HCT116 (cell line): ENCODE measurements around the gene POLR3A. TPM values are rescaled to one million over a fixed set of nuclear protein-coding genes. Genes with fewer than 3 reads are reported as not detected.

Experiments used
- ATAC-seq: fragments of 200-7000 bp; cut with Tn5 transposase; 2 replicates; pipeline ENCODE4 v1.9.1; 2020; ENCODE audit warnings: mild to moderate bottlenecking, moderate library complexity
- BruUV-seq: library from RNA; stranded (reverse); fragments of 400-500 nt; replicated peaks from 2 replicates; lab custom pipeline; 2021; lab: Mats Ljungman, UMichigan
- CTCF ChIA-PET: fragments of 300-600 bp; sonication (Branson Sonifier 250); formaldehyde crosslinking; loops from one replicate; lab custom pipeline; 2021; ENCODE audit warnings: antibody characterized with exemption; lab: Charles Lee
- POLR2A ChIA-PET: fragments of 300-600, 350-600 bp; sonication (Branson Sonifier 250); formaldehyde crosslinking; loops from one replicate; lab custom pipeline; 2021; ENCODE audit warnings: antibody characterized with exemption; lab: Charles Lee
- RAD21 ChIA-PET, 2 experiments: fragments of 300-600 bp; sonication (Branson Sonifier 250); formaldehyde crosslinking; loops; one replicate each; lab custom pipeline; 2023; ENCODE audit warnings: low total read pairs in 2 of 2; ENCODE audit not compliant: uncharacterized antibody in 2 of 2, unreplicated experiment in 2 of 2, low non-redundant PET in 1 of 2; lab: Charles Lee
- DNase-seq: peaks from one replicate; pipeline ENCODE4 v3.0.0-alpha.2; 2010; ENCODE audit warnings: low read depth, low spot score
- H2AFZ ChIP-seq: fragments of 200-600 bp; shearing (Covaris generic), sonication (generic); 2 replicates; pipeline ENCODE4 v1.6.1; 2017; ENCODE audit warnings: low read depth, mixed run types, mixed read lengths, antibody characterized with exemption, low read length; ENCODE audit not compliant: poor library complexity, severe bottlenecking
- H3K27ac ChIP-seq: 2 replicates; pipeline ENCODE4 v1.5.1; 2012; ENCODE audit warnings: low read depth, low read length
- H3K27me3 ChIP-seq: fragments of 200-600 bp; sonication (generic); 2 replicates; pipeline ENCODE4 v1.6.1; 2016; ENCODE audit warnings: mixed run types, low read length, mixed read lengths; ENCODE audit not compliant: insufficient read depth
- H3K36me3 ChIP-seq, 2 experiments: fragments of 200-500 bp in 1 of 2; fragments of 200-600 bp in 1 of 2; sonication (Bioruptor generic) in 1 of 2; sonication (generic) in 1 of 2; 2 replicates each; pipeline versions ENCODE4 v1.5.1 to v1.6.1; 2014 to 2016; ENCODE audit warnings: low read length in 2 of 2, inconsistent platforms in 1 of 2, mixed read lengths in 1 of 2, mixed run types in 1 of 2; ENCODE audit not compliant: insufficient read depth in 2 of 2, control insufficient read depth in 1 of 2
- H3K4me1 ChIP-seq, 2 experiments: fragments of 200-600 bp in 1 of 2; sonication (generic) in 1 of 2; 2 replicates each; pipeline versions ENCODE4 v1.5.1 to v1.6.1; 2012 to 2017; ENCODE audit warnings: low read length in 2 of 2, inconsistent platforms in 1 of 2, mild to moderate bottlenecking in 1 of 2, mixed read lengths in 1 of 2, mixed run types in 1 of 2, moderate library complexity in 1 of 2; ENCODE audit not compliant: insufficient read depth in 2 of 2, control insufficient read depth in 1 of 2
- H3K4me2 ChIP-seq: fragments of 200-600 bp; sonication (generic); 2 replicates; pipeline ENCODE4 v1.6.1; 2017; ENCODE audit warnings: mixed run types, low read length, mixed read lengths
- H3K4me3 ChIP-seq, 2 experiments: fragments of 200-600 bp in 1 of 2; sonication (generic) in 1 of 2; replicated peaks in 1 of 2; 2 replicates each; pipeline ENCODE4 v1.5.1; 2011 to 2016; ENCODE audit warnings: low read length in 2 of 2, control low read depth in 1 of 2, low read depth in 1 of 2, mild to moderate bottlenecking in 1 of 2, mixed read lengths in 1 of 2, mixed run types in 1 of 2
- H3K79me2 ChIP-seq: fragments of 200-600 bp; sonication (generic); 2 replicates; pipeline ENCODE4 v1.6.1; 2017; ENCODE audit warnings: mild to moderate bottlenecking, mixed run types, low read length, moderate library complexity, mixed read lengths; ENCODE audit not compliant: insufficient read depth
- H3K9ac ChIP-seq: fragments of 200-600 bp; sonication (generic); 2 replicates; pipeline ENCODE4 v1.6.1; 2016; ENCODE audit warnings: low read length, mixed read lengths
- H3K9me2 ChIP-seq: fragments of 200-600 bp; sonication (generic), shearing (Covaris generic); 2 replicates; pipeline ENCODE4 v1.6.1; 2017; ENCODE audit warnings: mixed run types, mild to moderate bottlenecking, moderate library complexity; ENCODE audit not compliant: insufficient read depth
- H3K9me3 ChIP-seq, 2 experiments: fragments of 200-500 bp in 1 of 2; fragments of 200-600 bp in 1 of 2; sonication (Bioruptor generic) in 1 of 2; sonication (generic) in 1 of 2; 2 replicates each; pipeline ENCODE4 v1.6.1; 2014 to 2017; ENCODE audit warnings: low read length in 2 of 2, mixed read lengths in 2 of 2, inconsistent platforms in 1 of 2, low read depth in 1 of 2, mild to moderate bottlenecking in 1 of 2, mixed run types in 1 of 2, moderate library complexity in 1 of 2; ENCODE audit not compliant: control insufficient read depth in 1 of 2, insufficient read depth in 1 of 2
- H4K20me1 ChIP-seq: fragments of 200-600 bp; sonication (generic), shearing (Covaris generic); 2 replicates; pipeline ENCODE4 v1.6.1; 2017; ENCODE audit warnings: mixed run types, mild to moderate bottlenecking, moderate library complexity; ENCODE audit not compliant: insufficient read depth
- CBX3 ChIP-seq: IDR thresholded peaks from 2 replicates; pipeline ENCODE4 v1.6.1; 2012; ENCODE audit warnings: low read depth
- CEBPB ChIP-seq: IDR thresholded peaks from 2 replicates; pipeline ENCODE4 v1.6.1; 2012; ENCODE audit warnings: low read depth
- CTCF ChIP-seq, 3 experiments: fragments of 200-600 bp in 1 of 3; sonication (generic) in 1 of 3; IDR thresholded peaks in 2 of 3; conservative IDR thresholded peaks in 1 of 3; 2 replicates each; pipeline ENCODE4 v1.5.1; 2012 to 2017; ENCODE audit warnings: low read depth in 2 of 3, low read length in 2 of 3, antibody characterized with exemption in 1 of 3, borderline replicate concordance in 1 of 3, control low read depth in 1 of 3, mild to moderate bottlenecking in 1 of 3, mixed read lengths in 1 of 3, mixed run types in 1 of 3, moderate library complexity in 1 of 3; ENCODE audit not compliant: insufficient read depth in 1 of 3
- ELF1 ChIP-seq: IDR thresholded peaks from 2 replicates; pipeline ENCODE4 v1.6.1; 2012; ENCODE audit warnings: low read depth, borderline replicate concordance
- FOSL1 ChIP-seq: IDR thresholded peaks from 2 replicates; pipeline ENCODE4 v1.6.1; 2012; ENCODE audit warnings: low read depth
- JUND ChIP-seq: IDR thresholded peaks from 2 replicates; pipeline ENCODE4 v1.6.1; 2012
- MAX ChIP-seq: IDR thresholded peaks from 2 replicates; pipeline ENCODE4 v1.6.1; 2012
- POLR2AphosphoS5 ChIP-seq: IDR thresholded peaks from 2 replicates; pipeline ENCODE4 v1.6.1; 2011; ENCODE audit warnings: mild to moderate bottlenecking, low read depth, low read length, moderate library complexity
- REST ChIP-seq: IDR thresholded peaks from 2 replicates; pipeline ENCODE4 v1.6.1; 2012; ENCODE audit warnings: low read depth
- TCF7L2 ChIP-seq: IDR thresholded peaks from 2 replicates; pipeline ENCODE4 v1.7.0; 2011; ENCODE audit warnings: borderline replicate concordance, inconsistent platforms; ENCODE audit not compliant: insufficient read depth, insufficient read length; ENCODE audit errors: extremely low read depth
- YY1 ChIP-seq: IDR thresholded peaks from 2 replicates; pipeline ENCODE4 v1.6.1; 2011; ENCODE audit warnings: low read length, low read depth, moderate library complexity, mild to moderate bottlenecking; ENCODE audit not compliant: insufficient replicate concordance; ENCODE audit errors: extremely low read depth
- ZFX ChIP-seq: fragments of 450-650 bp; IDR thresholded peaks from 2 replicates; pipeline ENCODE4 v1.6.1; 2017
- ZNF274 ChIP-seq: fragments of 200-500 bp; sonication (Bioruptor generic); IDR thresholded peaks from 2 replicates; pipeline ENCODE4 v1.6.1; 2014; ENCODE audit warnings: mild to moderate bottlenecking, low read depth, low read length, inconsistent platforms
- intact Hi-C: fragments of 100-400 bp; cut with micrococcal nuclease; formaldehyde crosslinking; loops from 2 replicates; pipeline ENCODE4 v1.10.0; 2022
- total RNA-seq: library from RNA; stranded (reverse); gene quantifications from one replicate; pipeline ENCODE4 v1.2.1, GENCODE V29; 2021; ENCODE audit not compliant: unreplicated experiment
- TF ChIP-seq, protein P1 (sequence below): IDR thresholded peaks from 2 replicates; pipeline ENCODE4 v1.6.1; 2012

Gene POLR3A
- total RNA-seq, 1 experiment from 2014 or later = 26.6 TPM

- no peak overlapping the region for H2AFZ ChIP-seq
- no peaks in the 10 kb centered on the region for H3K36me3 ChIP-seq
- ChIA-PET RAD21 (no interaction called here), POLR2A (no interaction called here), CTCF (no interaction called here)
- H3K4me3 ChIP-seq = no peak overlapping the region
- intact Hi-C loops = no loop called here
- no peaks in the 10 kb centered on the region for H3K79me2 ChIP-seq
- no peak overlapping the region for H3K9ac ChIP-seq
- no peak overlapping the region for H3K4me2 ChIP-seq
- no TSS peak for BruUV-seq
- no peaks in the 10 kb centered on the region for H3K9me2 ChIP-seq
- no peak for DNase-seq
- no peak overlapping the region for H3K27ac ChIP-seq
- no peak for ATAC-seq
- no peaks in the 10 kb centered on the region for H3K27me3 ChIP-seq
- no peaks in the 10 kb centered on the region for H3K4me1 ChIP-seq
- H4K20me1 ChIP-seq = no peaks in the 10 kb centered on the region
- TF ChIP-seq TCF7L2 (no peak), JUND (no peak), POLR2AphosphoS5 (no peak), REST (no peak), ELF1 (no peak), ZFX (no peak), CEBPB (no peak), FOSL1 (no peak), MAX (no peak), YY1 (no peak), CTCF (IDR thresholded peaks at IDR 0.05 in 2 of 3, conservative IDR thresholded peaks at IDR 0.05 in 1 of 3; ENCODE audit: borderline replicate concordance in 1 of 3, insufficient read depth in 1 of 3, low read depth in 2 of 3, low read length in 2 of 3) (no peak), CBX3 (no peak), ZNF274 (no peak)
- TF ChIP-seq, protein P1, sequence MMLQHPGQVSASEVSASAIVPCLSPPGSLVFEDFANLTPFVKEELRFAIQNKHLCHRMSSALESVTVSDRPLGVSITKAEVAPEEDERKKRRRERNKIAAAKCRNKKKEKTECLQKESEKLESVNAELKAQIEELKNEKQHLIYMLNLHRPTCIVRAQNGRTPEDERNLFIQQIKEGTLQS = no peak
- no peaks in the 10 kb centered on the region for H3K9me3 ChIP-seq
These were observed 36.7 kb upstream of the POLR3A start for GRCh38 chr10:78066012-78066411.
